C4-2B (cell line): ENCODE data around the gene BRINP2.

ENCODE experiments used
- CTCF ChIP-seq: fragments of 450-650 bp; conservative IDR thresholded peaks from 2 replicates; pipeline ENCODE4 v1.5.1; 2017; ENCODE audit warnings: mild to moderate bottlenecking
- ZFX ChIP-seq: fragments of 450-650 bp; IDR thresholded peaks from 2 replicates; pipeline ENCODE4 v1.6.1; 2017

GRCh38 chr1:177311111-177311510, 140.4 kb downstream of the BRINP2 start:
- TF ChIP-seq CTCF (no peak), ZFX (no peak)
